Thymus (tissue), 11 donors: Measurements from ENCODE around the gene SIPA1L3. TPM values are rescaled to one million over a fixed set of nuclear protein-coding genes. Genes with fewer than 3 reads are reported as not detected.

ENCODE experiments used
- DNase-seq, 9 donors: peaks; one replicate each; pipeline ENCODE4 v3.0.0-alpha.2; 2013; ENCODE audit warnings: low spot score in 9 of 9, low read depth in 6 of 9, missing footprints in 1 of 9
- H3K27ac ChIP-seq, 2 donors: one replicate each; pipeline ENCODE4 v1.5.1; 2013; ENCODE audit warnings: control low read depth in 1 of 2, low read depth in 1 of 2, low read length in 1 of 2, mild to moderate bottlenecking in 1 of 2, moderate library complexity in 1 of 2
- H3K27me3 ChIP-seq, 2 donors: one replicate each; pipeline ENCODE4 v1.5.1; 2013; ENCODE audit warnings: low read length in 1 of 2; ENCODE audit not compliant: control insufficient read depth in 2 of 2, insufficient read depth in 1 of 2
- H3K36me3 ChIP-seq, 2 donors: one replicate each; pipeline ENCODE4 v1.5.1; 2013; ENCODE audit warnings: low read length in 1 of 2, mild to moderate bottlenecking in 1 of 2, moderate library complexity in 1 of 2; ENCODE audit not compliant: control insufficient read depth in 2 of 2, insufficient read depth in 2 of 2
- H3K4me1 ChIP-seq, 2 donors: one replicate each; pipeline ENCODE4 v1.5.1; 2013; ENCODE audit warnings: low read length in 2 of 2; ENCODE audit not compliant: control insufficient read depth in 2 of 2, insufficient read depth in 2 of 2
- H3K4me3 ChIP-seq, 2 donors: one replicate each; pipeline ENCODE4 v1.5.1; 2013; ENCODE audit warnings: low read length in 2 of 2, control low read depth in 1 of 2, mild to moderate bottlenecking in 1 of 2
- H3K9me3 ChIP-seq, 2 donors: one replicate each; pipeline ENCODE4 v1.5.1; 2013; ENCODE audit warnings: low read length in 1 of 2, mild to moderate bottlenecking in 1 of 2; ENCODE audit not compliant: control insufficient read depth in 2 of 2, insufficient read depth in 1 of 2
- WGBS: extraction: QIAGEN DNeasy Blood & Tissue Kit; methylation state at CpG from one replicate; pipeline ENCODE4 v1.1.7; 2013; 5-methylcytosine and 5-hydroxymethylcytosine counted together
- polyA plus RNA-seq: library from polyadenylated mRNA; stranded (reverse); fragments of 200-250 nt; gene quantifications from one replicate; pipeline ENCODE4 v1.2.3, GENCODE V29; 2013
- total RNA-seq: library from RNA; stranded (reverse); fragments of 120-200 nt; gene quantifications from one replicate; pipeline ENCODE4 v1.2.4, GENCODE V29; 2013
- donor health status: healthy.

Gene SIPA1L3
- total and polyA plus RNA-seq, 2 donors, result 5.0 to 6.0 TPM

GRCh38 chr19:37935341-37935740, 28.3 kb downstream of the SIPA1L3 start:
- Histone ChIP-seq H3K36me3 (no peaks in the 10 kb centered on the region), H3K27me3 (no peaks in the 10 kb centered on the region), H3K27ac (no peak overlapping the region), H3K4me3 (no peak overlapping the region), H3K9me3 (peaks cover 0 to 11% of the 10 kb centered on the region in 2 donors), H3K4me1 (peaks cover 0 to 10% of the 10 kb centered on the region in 2 donors)
- 44% methylated on average over 1 of the region's 1 CpG for WGBS
- no peak for DNase-seq

GRCh38 chr19:37936166-37936565, 29.2 kb downstream of the SIPA1L3 start:
- H3K4me3 ChIP-seq, result no peak overlapping the region
- peaks cover 0 to 11% of the 10 kb centered on the region in 2 donors for H3K9me3 ChIP-seq
- no peak overlapping the region for H3K27ac ChIP-seq
- H3K27me3 ChIP-seq, result no peaks in the 10 kb centered on the region
- DNase-seq, result no peak
- peaks cover 0 to 10% of the 10 kb centered on the region in 2 donors for H3K4me1 ChIP-seq
- no peaks in the 10 kb centered on the region for H3K36me3 ChIP-seq
- 97% methylated on average over 2 of the region's 2 CpGs for WGBS

- Histone ChIP-seq H3K36me3 (no peaks in the 10 kb centered on the region), H3K4me1 (peaks cover 0 to 10% of the 10 kb centered on the region in 2 donors), H3K27me3 (no peaks in the 10 kb centered on the region), H3K4me3 (no peak overlapping the region), H3K9me3 (peaks cover 0 to 11% of the 10 kb centered on the region in 2 donors), H3K27ac (no peak overlapping the region)
- 97% methylated on average over 2 of the region's 2 CpGs for WGBS
- no peak for DNase-seq
Measured at GRCh38 chr19:37936886-37937285, 29.9 kb downstream of the SIPA1L3 start.

- no peak for DNase-seq
- Histone ChIP-seq H3K27me3 (no peaks in the 10 kb centered on the region), H3K4me3 (no peak overlapping the region), H3K36me3 (peaks cover 0 to 4% of the 10 kb centered on the region in 2 donors), H3K4me1 (peaks cover 0 to 7% of the 10 kb centered on the region in 2 donors), H3K9me3 (peaks cover 0 to 11% of the 10 kb centered on the region in 2 donors), H3K27ac (no peak overlapping the region)
- 31% methylated on average over 1 of the region's 1 CpG for WGBS
Measured at GRCh38 chr19:37938353-37938752, 31.3 kb downstream of the SIPA1L3 start.

- 97% methylated on average over 12 of the region's 12 CpGs for WGBS
- peaks cover 0 to 4% of the 10 kb centered on the region in 2 donors for H3K9me3 ChIP-seq
- H3K4me3 ChIP-seq, result no peak overlapping the region
- H3K27me3 ChIP-seq, result no peaks in the 10 kb centered on the region
- no peak overlapping the region for H3K27ac ChIP-seq
- peaks cover 0 to 4% of the 10 kb centered on the region in 2 donors for H3K36me3 ChIP-seq
- no peak for DNase-seq
- no peaks in the 10 kb centered on the region for H3K4me1 ChIP-seq
Measured at GRCh38 chr19:37941782-37942515, 34.9 kb downstream of the SIPA1L3 start.

GRCh38 chr19:37942516-37942902, 35.5 kb downstream of the SIPA1L3 start:
- Histone ChIP-seq H3K4me3 (no peak overlapping the region), H3K4me1 (no peaks in the 10 kb centered on the region), H3K9me3 (peaks cover 0 to 4% of the 10 kb centered on the region in 2 donors), H3K36me3 (peaks cover 0 to 4% of the 10 kb centered on the region in 2 donors), H3K27me3 (no peaks in the 10 kb centered on the region), H3K27ac (no peak overlapping the region)
- DNase-seq, result no peak
- 95% methylated on average over 6 of the region's 6 CpGs for WGBS

- no peaks in the 10 kb centered on the region for H3K27me3 ChIP-seq
- WGBS, result 99% methylated on average over 5 of the region's 5 CpGs
- H3K36me3 ChIP-seq, result peaks cover 0 to 4% of the 10 kb centered on the region in 2 donors
- H3K4me1 ChIP-seq, result no peaks in the 10 kb centered on the region
- H3K4me3 ChIP-seq, result no peak overlapping the region
- no peak overlapping the region for H3K27ac ChIP-seq
- DNase-seq, result no peak
- H3K9me3 ChIP-seq, result peaks cover 0 to 3% of the 10 kb centered on the region in 2 donors
Measured at GRCh38 chr19:37943480-37943879, 36.5 kb downstream of the SIPA1L3 start.

- Histone ChIP-seq H3K27me3 (no peaks in the 10 kb centered on the region), H3K4me3 (no peak overlapping the region), H3K9me3 (no peaks in the 10 kb centered on the region), H3K36me3 (peaks cover 0 to 4% of the 10 kb centered on the region in 2 donors), H3K4me1 (no peaks in the 10 kb centered on the region), H3K27ac (no peak overlapping the region)
- no peak for DNase-seq
- WGBS, result over 99% methylated on average over 6 of the region's 6 CpGs
Measured at GRCh38 chr19:37946132-37946531, 39.1 kb downstream of the SIPA1L3 start.

- no peak overlapping the region for H3K27ac ChIP-seq
- H3K9me3 ChIP-seq, result no peaks in the 10 kb centered on the region
- no peaks in the 10 kb centered on the region for H3K27me3 ChIP-seq
- 98% methylated on average over 5 of the region's 5 CpGs for WGBS
- no peaks in the 10 kb centered on the region for H3K4me1 ChIP-seq
- DNase-seq, result no peak
- H3K36me3 ChIP-seq, result peaks cover 0 to 4% of the 10 kb centered on the region in 2 donors
- no peak overlapping the region for H3K4me3 ChIP-seq
Measured at GRCh38 chr19:37947778-37948177, 40.8 kb downstream of the SIPA1L3 start.
